PC-3 (cell line): ENCODE data around the gene ANK2.

ENCODE experiments used
- EZH2 ChIP-seq: fragments of 300-600 bp; sonication (generic); IDR thresholded peaks from one replicate; pipeline ENCODE4 v1.6.1; 2017; ENCODE audit warnings: antibody characterized with exemption, mild to moderate bottlenecking, low read length; ENCODE audit not compliant: unreplicated experiment
- EZH2phosphoT487 ChIP-seq: fragments of 300-600 bp; sonication (generic); IDR thresholded peaks from 2 replicates; pipeline ENCODE4 v1.6.1; 2018; ENCODE audit warnings: mild to moderate bottlenecking, antibody characterized with exemption, low read length, borderline replicate concordance
- TF ChIP-seq, protein P1 (sequence below): fragments of 300-600 bp; sonication (generic); conservative IDR thresholded peaks from 2 replicates; pipeline ENCODE4 v1.5.1; 2017; ENCODE audit warnings: antibody characterized with exemption, low read depth, mild to moderate bottlenecking, low read length

DNA sequence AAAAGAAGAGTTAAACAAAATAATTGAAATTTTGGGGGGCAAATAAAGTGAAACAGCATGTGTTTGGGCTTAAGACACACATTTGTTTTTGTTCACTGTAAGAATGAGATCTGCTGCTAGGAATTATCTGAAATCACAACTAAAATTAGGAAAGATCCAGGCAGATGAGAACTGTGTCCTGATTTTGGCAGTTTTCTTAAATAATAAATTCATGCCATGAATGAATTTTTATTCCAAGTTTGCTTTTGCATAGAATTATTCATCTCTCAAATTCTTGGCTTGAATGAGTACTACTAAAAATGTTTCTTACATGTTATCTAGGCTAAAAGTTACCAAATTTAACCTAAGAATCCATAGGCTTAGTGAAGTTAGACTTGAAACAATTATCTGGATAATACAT, 321.7 kb downstream of the ANK2 start:
- TF ChIP-seq, protein P1, sequence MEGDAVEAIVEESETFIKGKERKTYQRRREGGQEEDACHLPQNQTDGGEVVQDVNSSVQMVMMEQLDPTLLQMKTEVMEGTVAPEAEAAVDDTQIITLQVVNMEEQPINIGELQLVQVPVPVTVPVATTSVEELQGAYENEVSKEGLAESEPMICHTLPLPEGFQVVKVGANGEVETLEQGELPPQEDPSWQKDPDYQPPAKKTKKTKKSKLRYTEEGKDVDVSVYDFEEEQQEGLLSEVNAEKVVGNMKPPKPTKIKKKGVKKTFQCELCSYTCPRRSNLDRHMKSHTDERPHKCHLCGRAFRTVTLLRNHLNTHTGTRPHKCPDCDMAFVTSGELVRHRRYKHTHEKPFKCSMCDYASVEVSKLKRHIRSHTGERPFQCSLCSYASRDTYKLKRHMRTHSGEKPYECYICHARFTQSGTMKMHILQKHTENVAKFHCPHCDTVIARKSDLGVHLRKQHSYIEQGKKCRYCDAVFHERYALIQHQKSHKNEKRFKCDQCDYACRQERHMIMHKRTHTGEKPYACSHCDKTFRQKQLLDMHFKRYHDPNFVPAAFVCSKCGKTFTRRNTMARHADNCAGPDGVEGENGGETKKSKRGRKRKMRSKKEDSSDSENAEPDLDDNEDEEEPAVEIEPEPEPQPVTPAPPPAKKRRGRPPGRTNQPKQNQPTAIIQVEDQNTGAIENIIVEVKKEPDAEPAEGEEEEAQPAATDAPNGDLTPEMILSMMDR: no peak
- TF ChIP-seq EZH2 (no peak), EZH2phosphoT487 (no peak)
